ENCODE data around the gene ASB16.
A peak's percentile ranks its signal among the peaks of the same experiment; 100 is the strongest.

ASB16 gene

GRCh38 chr17:44187131-44187899 lies 16.8 kb downstream of the ASB16 start:
- no peak for DNase-seq (ENCODE audit: low read depth in 2 of 3, low spot score in 2 of 3)

GRCh38 chr17:44188576-44189403 lies 18.3 kb downstream of the ASB16 start:
- DNase-seq (ENCODE audit: low read depth in 2 of 3, low spot score in 2 of 3), result no peak

GRCh38 chr17:44190481-44190880 lies 20.0 kb downstream of the ASB16 start:
- no peak for DNase-seq (ENCODE audit: low read depth in 2 of 3, low spot score in 2 of 3)

GRCh38 chr17:44191369-44191768 lies 20.9 kb downstream of the ASB16 start:
- no peak for DNase-seq (ENCODE audit: low read depth in 2 of 3, low spot score in 2 of 3)

- DNase-seq (ENCODE audit: low read depth in 2 of 3, low spot score in 2 of 3), result no peak
Measured at GRCh38 chr17:44191941-44192496, 21.5 kb downstream of the ASB16 start.

- DNase-seq (ENCODE audit: low read depth in 2 of 3, low spot score in 2 of 3), result no peak
Measured at GRCh38 chr17:44192750-44193149, 22.2 kb downstream of the ASB16 start.

- DNase-seq (ENCODE audit: low read depth in 2 of 3, low spot score in 2 of 3), result no peak
Measured at GRCh38 chr17:44193326-44194084, 23.0 kb downstream of the ASB16 start.

GRCh38 chr17:44197107-44197506 lies 26.6 kb downstream of the ASB16 start:
- DNase-seq (ENCODE audit: low read depth in 2 of 3, low spot score in 2 of 3), result no peak

GRCh38 chr17:44197980-44198720 lies 27.6 kb downstream of the ASB16 start:
- DNase-seq (ENCODE audit: low read depth in 2 of 3, low spot score in 2 of 3), result no peak

- no peak for DNase-seq (ENCODE audit: low read depth in 2 of 3, low spot score in 2 of 3)
Measured at GRCh38 chr17:44198721-44199552, 28.4 kb downstream of the ASB16 start.

- DNase-seq (ENCODE audit: low read depth in 2 of 3, low spot score in 2 of 3), result peak; percentile 97 to 99 (median 97)
Measured at GRCh38 chr17:44199553-44200477, 29.3 kb downstream of the ASB16 start, which contains the start of gene ATXN7L3. ATXN7L3 (minus strand) TSS chr17:44199884; CDS start chr17:44198070, 1,814 bp downstream.

- DNase-seq (ENCODE audit: low read depth in 2 of 3, low spot score in 2 of 3), result no peak
Measured at GRCh38 chr17:44200478-44201155, 30.1 kb downstream of the ASB16 start.

- no peak for DNase-seq (ENCODE audit: low read depth in 2 of 3, low spot score in 2 of 3)
Measured at GRCh38 chr17:44202756-44203155, 32.3 kb downstream of the ASB16 start.

- DNase-seq (ENCODE audit: low read depth in 2 of 3, low spot score in 2 of 3), result no peak
Measured at GRCh38 chr17:44203731-44204440, 33.4 kb downstream of the ASB16 start.

- no peak for DNase-seq (ENCODE audit: low read depth in 2 of 3, low spot score in 2 of 3)
Measured at GRCh38 chr17:44204441-44204882, 34.0 kb downstream of the ASB16 start.

- no peak for DNase-seq (ENCODE audit: low read depth in 2 of 3, low spot score in 2 of 3)
Measured at GRCh38 chr17:44205962-44206824, 35.7 kb downstream of the ASB16 start.

Data from activated CD8-positive, alpha-beta memory T cell treated with anti-CD3 and anti-CD28 coated beads for 48 hours (primary cell).